Activated CD4-positive, alpha-beta T cell treated with anti-CD3 and anti-CD28 coated beads, Interleukin-2, Interleukin-4, amounts not matched to agents 100 ng/mL and 50 ng/mL, durations not matched to agents 16 hours and 8 hours (primary cell): ENCODE measurements around the gene C1orf167.

Source experiments
- DNase-seq: peaks from one replicate; pipeline ENCODE4 v3.0.0-alpha.2; 2020; ENCODE audit warnings: low spot score

Gene C1orf167

GRCh38 chr1:11761285-11761684, 708 bp upstream of the C1orf167 start:
- DNase-seq, result no peak

GRCh38 chr1:11764115-11764514, 2.1 kb downstream of the C1orf167 start:
- DNase-seq, result no peak

GRCh38 chr1:11764519-11764918, 2.5 kb downstream of the C1orf167 start:
- DNase-seq, result no peak

- DNase-seq, result no peak
These were observed 3.9 kb downstream of the C1orf167 start for GRCh38 chr1:11765661-11766428.

- no peak for DNase-seq
These were observed 4.4 kb downstream of the C1orf167 start for GRCh38 chr1:11766429-11766776.

GRCh38 chr1:11767922-11768704, 6.1 kb downstream of the C1orf167 start:
- no peak for DNase-seq

GRCh38 chr1:11768821-11769220, 6.8 kb downstream of the C1orf167 start:
- no peak for DNase-seq

- DNase-seq, result no peak
These were observed 7.3 kb downstream of the C1orf167 start for GRCh38 chr1:11769274-11769673.

GRCh38 chr1:11770011-11770410, 8.0 kb downstream of the C1orf167 start:
- no peak for DNase-seq

GRCh38 chr1:11771481-11772043, 9.6 kb downstream of the C1orf167 start:
- DNase-seq, result no peak

- no peak for DNase-seq
These were observed 10.5 kb downstream of the C1orf167 start for GRCh38 chr1:11772458-11772857.

GRCh38 chr1:11774753-11775152, 12.8 kb downstream of the C1orf167 start:
- DNase-seq, result no peak

- no peak for DNase-seq
These were observed 15.8 kb downstream of the C1orf167 start for GRCh38 chr1:11777658-11778322.

GRCh38 chr1:11778336-11778735, 16.3 kb downstream of the C1orf167 start:
- no peak for DNase-seq

- no peak for DNase-seq
These were observed 17.0 kb downstream of the C1orf167 start for GRCh38 chr1:11778844-11779623.

GRCh38 chr1:11779715-11780379, 17.9 kb downstream of the C1orf167 start:
- DNase-seq, result no peak

- DNase-seq, result no peak
These were observed 18.6 kb downstream of the C1orf167 start for GRCh38 chr1:11780380-11781147.

GRCh38 chr1:11781297-11781696, 19.3 kb downstream of the C1orf167 start:
- DNase-seq, result no peak

GRCh38 chr1:11782127-11782708, 20.2 kb downstream of the C1orf167 start:
- no peak for DNase-seq

- DNase-seq, result no peak
These were observed 21.6 kb downstream of the C1orf167 start for GRCh38 chr1:11783556-11783955.
